SIG-M5 (cell line): ENCODE measurements around the gene KRT73.

ENCODE experiments used
- DNase-seq: peaks from one replicate; lab custom pipeline; 2025; lab: John Stamatoyannopoulos, UW

Gene KRT73

DNA sequence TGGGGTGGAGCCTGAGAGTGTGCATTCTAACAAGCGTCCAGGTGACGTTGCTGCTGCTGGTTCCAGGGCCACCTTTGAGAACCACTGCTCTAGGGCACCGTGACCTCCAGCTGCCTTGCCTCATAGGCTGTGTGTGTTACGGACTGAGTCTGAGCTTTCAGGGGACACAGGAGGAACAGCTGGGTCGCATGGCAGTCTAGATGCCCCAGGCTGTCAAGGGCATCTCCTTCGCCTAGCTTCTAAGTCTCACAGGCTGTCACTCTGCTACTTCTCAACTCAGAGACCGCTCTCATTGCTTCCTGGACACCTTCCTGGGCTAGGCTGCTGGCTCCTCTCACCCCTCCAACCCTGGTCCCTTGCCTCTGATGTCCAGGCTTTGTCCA is 965 bp downstream of the KRT73 start:
- no peak for DNase-seq

DNA sequence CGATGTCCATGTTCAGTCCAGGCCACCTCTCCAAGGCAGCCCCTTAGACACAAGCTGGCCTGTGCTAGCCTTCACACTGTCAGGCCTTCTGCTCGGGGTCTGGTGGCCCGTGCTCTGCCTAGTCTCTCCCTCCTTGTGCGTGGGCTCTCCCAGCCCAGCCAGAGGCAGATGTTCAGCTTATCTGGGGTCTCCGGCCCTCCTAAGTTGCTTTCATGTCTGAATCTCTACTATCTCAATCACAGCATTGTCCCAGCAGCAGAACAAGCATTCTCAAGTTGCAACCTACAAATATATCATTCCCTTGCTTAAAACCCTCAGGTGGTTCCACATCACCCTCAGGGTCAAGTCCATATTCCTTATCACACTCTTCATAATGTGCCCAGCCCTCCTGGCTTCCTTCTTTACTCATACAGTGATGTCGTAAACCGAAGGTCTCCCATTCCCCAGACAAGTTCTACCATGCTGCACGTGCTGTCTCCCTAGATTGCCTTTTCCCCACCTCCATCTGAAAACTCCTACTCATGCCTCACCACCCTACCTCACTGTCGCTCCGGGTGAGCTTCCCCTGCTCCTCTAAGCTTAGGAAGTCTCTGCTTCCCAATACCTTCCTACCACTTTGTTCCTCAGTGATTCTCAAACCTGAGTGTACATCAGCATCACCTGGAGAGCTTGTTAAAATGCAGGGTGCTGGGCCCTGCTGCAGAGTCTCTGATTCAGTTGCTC is 1.5 kb downstream of the KRT73 start:
- DNase-seq = no peak

DNA sequence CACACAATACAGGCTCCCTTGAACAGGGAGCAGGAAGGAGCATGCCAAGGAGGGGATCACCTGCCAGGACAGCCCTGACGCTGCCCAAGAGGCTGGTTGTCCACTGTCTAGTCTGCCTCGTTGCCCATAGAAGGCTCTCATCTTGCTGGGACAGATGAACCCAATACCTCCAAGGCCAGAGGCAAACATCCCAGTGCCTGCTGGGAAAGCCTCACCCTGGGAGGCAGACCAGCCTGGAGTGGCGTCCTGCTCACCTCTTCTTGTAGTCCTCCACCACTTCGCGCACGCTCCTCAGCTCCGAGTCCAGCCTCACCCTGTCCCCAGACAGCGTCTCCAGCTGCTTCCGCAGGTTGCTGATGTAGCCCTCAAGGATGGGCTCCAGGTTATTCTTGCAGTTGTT is 2.4 kb downstream of the KRT73 start:
- no peak for DNase-seq

DNA sequence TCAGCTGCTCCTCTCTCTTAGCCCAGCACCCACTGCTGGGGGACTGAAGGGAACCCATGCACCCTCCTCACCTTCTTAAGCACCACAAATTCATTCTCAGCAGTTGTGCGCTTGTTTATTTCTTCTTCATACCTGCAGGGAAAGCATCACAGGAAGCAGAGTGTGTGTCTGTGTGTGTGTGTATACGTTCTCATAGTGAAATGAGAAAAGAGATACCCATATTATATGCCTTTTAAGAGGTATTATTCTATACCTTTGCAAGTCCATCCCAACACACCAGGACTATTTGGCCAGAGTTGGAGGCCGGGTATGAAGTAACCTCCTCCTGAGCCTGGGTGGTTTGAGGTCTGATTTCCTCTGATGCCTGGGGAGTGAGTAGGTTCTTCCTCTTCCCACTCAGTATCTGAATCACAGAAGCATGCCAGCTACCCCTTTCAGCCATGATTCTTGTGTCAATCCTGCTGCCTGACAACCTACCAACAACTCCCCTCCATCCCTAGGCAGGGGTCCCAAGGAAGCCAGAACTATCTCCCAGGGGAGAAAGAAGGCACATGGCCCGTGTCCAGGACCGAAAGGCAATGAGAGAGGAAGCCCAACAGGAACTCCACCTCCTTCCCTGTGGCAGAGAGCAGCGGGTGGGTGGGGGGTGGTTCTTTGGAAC is 3.0 kb downstream of the KRT73 start:
- no peak for DNase-seq

DNA sequence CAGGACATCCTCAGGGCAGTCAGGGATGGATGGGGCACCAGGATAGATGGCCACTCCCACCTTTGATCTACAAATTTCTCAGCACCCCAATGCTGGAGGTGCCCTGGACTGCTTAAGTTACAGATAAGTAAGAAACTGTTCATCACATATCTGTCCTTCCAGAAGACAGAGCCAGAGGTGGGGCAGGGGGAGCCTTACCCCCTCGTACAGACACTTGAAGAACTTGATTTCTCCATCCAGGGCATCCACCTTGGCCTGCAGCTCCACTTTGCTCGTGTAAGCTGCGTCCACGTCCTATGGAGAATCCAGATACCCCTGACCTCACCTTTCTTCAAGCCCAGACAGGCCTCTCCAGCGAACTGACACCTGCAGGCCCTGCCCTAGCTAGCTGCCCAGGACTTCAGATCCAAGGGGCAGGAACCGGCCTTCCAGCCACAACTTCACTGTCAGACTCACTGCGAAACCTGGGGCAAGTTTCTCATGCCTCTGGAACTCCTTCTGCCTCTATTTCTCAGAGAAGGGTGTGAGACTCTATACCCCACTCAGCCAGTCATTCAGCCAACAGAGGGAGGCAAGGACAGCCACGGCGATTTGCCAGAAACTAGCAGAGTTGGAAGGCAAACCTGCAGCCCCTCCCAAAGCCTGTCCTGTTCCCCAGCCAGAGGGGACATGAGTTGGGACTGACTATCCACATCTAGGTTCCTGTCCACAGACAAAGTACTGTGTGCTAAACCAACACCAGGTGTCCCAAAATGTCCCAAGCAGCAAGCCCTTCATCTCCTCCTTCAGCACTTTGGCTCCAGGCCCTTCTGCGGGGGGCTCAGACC is 3.8 kb downstream of the KRT73 start:
- DNase-seq = no peak

DNA sequence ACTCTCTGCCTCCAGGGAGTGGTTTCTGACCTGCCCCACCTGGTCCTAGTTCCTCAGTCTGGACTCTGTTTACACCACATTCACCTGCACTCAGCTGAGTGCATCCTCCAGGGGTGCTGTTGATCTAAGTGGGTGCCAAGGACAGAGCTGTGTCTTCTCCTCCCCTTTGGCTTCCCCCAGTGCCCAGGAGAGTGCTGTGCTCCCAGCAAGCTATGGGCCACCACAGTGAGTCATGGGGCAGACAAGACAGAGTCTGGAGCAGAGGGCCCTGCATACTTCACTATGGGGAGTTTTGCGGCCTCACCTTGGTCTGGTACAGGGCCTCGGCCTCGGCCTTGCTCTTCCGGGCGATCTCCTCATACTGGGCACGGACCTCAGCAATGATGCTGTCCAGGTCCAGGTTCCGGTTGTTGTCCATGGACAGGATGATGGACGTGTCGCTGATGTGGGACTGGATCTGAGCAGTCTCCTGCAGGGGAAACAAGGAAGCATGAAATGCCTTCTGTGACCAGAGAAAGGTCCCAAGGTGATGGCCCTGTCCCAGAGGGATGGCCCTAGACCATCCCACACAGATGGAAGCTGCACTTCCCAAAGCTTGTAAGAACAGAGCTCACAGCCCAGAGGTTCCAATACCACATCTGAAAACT is 4.9 kb downstream of the KRT73 start:
- no peak for DNase-seq

DNA sequence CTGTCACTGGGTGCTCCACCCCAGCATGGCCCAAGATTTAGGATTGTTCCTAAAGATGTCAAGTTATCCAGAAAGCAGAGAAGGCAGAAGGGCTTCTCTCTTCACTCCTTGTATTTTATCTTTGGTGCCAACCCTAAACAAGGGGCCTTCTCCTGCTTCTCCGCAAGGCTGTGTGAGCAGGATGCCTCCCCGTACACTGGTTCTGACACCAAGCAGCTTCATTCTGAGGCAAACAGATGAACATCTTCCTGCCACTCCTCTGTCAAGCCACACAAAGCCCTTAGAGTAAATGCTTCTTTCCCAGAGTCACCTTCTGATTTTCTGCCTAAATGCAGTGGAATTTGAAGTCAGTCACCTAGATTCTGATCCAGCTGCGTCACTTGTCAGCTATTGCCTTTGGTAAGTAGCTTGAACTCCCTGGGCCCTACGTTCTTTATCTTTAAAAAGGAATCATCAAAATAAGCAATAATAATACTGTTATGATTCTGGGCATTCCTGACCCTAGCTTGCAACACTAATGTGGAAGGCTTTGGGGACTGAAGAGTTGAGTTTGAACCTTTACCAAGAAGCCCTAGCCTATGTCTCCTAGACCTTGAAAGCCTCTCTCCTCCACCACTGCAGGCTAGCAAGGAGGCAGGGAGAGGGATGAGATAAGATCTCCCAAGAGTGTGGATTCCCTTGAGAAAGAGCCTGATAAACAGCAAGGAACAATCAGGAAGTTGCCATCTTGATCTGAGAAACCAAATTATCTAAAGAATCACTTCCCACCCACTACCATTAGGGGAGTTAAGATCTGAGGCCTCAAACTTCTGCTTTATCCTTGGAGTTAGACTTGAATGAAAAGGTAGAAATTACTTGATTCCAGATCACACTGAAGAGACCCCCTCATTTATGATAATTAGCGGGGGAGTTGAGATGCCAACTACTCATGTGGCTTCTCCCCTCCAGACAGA is 5.7 kb downstream of the KRT73 start:
- DNase-seq = no peak

DNA sequence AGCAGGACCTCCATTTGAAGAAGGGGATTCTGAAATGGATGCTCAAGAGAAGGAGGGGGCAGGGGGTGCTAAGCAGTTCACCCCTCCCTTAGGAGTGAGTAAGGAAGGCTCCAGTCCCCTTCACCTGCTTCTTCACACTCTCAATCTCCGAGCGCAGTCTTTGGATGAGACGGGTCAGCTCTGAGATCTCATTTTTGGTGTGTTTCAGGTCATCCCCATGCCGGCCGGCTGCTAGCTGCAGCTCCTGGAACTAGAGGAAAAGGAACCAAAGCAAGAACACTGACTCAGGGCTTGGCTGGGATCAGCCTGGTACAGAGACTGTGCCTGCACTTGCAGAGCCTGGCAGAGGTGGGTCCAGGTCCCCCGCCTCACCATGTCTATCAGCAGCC is 7.3 kb downstream of the KRT73 start:
- DNase-seq = no peak

DNA sequence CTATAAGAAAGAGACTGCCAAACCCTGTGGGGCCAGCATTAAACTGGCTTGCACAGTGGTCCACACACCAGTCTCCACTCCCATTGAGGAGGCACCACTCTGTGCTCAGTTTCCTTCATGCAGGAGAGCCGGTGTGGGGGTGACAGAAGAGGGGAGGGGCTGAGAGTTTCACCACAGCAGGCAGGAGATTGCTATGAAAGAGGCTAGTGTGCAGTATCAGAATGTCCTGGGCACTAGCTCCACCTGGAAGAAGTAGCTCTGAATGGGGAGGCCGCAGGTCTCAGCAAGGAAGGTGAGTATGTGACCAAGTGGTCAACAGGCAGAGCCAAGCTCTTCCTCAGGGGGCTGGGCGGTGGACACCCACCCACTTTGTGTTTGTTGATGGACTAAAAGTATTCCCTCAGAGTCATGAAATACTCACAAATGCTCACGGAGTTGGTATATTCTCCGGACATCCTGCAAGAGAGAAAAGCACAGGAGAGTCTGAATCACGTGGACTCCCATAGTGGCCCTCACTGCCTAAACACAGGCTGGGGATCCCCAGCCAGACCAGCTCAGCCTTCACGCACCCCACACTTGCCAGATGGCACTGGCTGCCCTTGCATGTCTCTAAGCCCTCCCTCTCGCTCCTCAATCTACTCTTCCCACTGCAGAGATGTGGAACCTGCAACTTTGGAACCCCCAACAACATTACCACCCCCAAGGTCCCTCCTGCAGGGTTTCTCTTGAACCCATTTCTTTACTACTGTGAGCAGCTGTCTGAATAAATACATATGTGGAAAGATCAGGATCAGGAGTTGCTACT is 9.3 kb downstream of the KRT73 start:
- no peak for DNase-seq

DNA sequence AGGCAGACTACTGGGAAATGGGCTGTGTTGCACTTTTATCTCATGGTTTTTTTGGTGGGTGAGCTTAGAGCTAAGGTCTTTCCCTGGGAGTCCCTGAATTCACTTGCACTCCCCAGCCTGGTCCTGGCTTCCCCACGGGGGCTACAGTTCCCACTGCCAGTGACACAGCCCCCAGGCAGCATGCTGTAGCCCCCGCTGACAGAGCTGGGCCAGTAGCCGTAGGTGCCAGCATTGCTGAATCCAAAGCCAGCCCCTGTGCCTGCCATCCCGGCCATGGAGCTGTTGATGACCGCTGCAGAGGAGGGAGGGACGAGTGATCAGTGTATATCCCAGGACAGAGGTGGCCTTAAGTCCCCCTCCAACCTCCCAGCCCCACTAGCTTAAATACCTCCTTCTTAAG is 10.2 kb downstream of the KRT73 start:
- DNase-seq = no peak

DNA sequence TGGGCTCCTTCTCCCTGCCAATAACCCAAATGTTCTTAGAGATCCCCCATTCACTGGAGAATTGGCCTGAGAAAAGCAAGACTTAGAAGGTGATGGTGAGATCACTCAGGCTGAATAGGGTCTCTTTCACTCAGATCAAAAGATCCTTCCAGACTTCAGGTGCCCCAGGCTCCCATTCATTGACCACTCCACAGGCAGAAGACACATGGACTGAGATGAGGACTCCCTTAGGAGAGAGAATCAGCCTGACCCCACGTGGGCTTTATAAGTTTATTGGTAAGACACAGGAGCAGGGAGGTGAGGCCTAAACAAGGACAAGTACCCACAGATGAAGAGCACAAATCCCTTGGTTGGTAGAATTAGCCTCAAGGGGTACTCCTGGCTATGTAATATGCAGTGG is 11.0 kb downstream of the KRT73 start:
- no peak for DNase-seq

DNA sequence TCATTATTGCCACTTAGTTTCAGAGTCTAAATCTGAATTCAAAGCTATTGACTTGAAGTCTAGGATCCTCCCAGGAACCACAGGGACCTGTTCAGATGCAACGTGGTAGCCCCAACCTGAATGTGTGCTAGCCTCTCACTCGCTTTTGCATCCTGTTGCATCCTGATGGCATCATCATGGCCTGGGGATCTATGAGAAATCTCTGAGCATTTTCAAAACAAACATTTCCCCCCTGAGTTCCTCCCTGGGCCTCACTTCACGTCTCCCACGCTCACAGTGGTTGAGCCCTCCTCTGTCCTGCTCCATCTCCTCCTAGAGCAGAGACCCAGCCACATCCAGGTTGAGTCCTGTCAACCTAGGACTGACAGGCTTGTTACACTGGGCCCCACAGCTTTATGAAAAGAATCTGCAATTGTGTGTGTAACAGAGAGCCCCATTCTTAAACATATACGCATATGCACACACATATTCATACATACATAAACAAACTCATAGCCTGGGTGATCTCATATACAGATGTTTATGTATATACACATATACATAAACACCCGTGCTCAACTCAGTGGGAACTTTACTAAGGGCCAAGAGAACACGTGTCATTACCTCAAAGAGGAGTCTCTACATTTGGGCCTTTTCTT is 11.7 kb downstream of the KRT73 start:
- no peak for DNase-seq

DNA sequence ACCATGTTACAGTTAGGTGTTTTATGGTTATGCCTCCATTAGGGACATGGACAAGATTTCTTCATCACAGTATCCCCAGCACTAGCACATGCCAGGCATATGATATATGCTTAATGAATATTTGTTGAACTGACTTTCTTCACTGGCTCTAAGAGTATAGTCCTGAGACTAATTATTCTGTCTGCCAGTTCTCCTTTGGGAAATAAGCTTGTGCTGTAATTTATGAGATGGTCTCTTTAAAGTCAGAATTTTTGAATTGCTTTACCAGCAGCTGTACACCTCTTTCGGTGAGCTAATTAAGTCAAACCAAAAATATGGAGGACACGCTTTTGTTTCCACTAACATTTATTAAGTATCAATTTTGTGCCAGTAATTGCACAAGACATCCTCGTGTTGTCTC is 12.3 kb downstream of the KRT73 start:
- no peak for DNase-seq

DNA sequence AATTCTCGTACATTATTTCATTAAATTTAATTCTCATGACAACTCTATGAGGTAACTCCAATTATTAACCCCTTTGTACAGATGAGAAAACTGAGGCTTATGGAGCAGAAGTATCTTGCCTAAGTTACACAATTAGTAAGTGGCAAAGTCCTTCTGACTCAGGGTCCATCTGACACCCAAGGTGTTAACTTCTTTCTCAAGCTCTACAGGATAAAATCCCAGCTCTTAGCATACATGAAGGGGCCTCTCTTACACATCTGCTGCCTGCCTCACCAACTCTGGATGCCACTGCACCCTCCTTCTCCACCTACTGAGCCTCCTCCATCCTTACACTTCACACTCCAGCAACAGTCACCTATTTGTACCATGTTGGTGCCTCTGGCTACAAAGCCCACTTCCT is 12.8 kb downstream of the KRT73 start:
- DNase-seq = no peak

DNA sequence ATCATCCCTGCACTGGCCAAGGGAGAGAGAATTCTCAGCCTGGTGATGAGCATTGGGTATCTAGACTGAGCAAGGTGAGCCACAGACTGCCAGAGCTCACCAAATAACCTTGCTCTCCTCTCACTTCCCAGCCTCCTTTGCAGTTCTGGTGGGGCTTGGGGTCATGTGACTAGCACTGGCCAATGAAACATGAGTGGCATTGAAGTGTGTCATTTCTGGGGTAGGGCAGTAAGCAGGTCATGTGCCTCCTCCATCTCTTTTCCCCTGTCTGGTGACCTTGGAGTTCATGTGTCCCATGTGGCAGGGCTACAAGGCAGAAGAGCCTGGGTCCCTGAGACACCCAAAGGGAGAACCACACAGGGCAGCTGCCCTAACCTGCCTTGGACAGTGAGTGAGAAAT is 13.5 kb downstream of the KRT73 start:
- no peak for DNase-seq

DNA sequence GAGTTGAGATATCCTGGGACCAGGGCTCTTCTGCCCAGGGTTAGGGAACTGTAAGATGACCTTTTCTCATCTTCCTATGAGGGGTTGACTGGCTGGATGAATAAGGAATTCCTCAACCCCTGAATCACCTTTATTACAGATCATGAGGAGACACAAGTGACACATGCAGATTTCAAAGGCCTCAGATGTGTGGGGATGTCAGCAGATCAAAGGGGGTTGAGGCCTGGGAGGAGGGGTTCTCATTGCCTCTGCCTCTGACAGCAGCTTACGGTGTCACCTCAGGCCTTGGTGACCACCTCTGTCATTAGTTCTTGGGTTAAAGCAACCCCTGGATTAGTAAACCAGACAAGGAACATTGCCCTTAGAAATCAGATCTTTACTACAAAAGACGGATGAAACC is 15.0 kb downstream of the KRT73 start:
- DNase-seq = no peak

DNA sequence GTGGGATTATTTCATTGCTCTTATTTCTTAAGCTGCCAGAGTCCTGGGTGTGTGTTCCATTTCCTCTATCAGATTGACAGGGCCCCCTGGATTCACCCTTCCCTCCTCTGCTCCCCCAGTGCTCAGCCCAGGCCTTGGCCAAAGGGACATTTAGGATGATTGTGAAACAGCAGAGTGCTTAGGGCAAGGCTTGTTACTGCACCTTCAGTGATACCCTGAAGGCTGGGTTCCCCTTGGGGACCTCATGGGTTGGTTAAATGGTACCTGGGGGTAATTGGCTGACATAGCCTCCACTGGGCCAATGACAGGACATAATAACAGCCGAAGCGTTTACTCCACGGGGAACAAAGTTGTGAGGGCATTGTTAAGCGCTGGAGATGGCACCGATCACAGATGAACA is 15.8 kb downstream of the KRT73 start:
- no peak for DNase-seq

DNA sequence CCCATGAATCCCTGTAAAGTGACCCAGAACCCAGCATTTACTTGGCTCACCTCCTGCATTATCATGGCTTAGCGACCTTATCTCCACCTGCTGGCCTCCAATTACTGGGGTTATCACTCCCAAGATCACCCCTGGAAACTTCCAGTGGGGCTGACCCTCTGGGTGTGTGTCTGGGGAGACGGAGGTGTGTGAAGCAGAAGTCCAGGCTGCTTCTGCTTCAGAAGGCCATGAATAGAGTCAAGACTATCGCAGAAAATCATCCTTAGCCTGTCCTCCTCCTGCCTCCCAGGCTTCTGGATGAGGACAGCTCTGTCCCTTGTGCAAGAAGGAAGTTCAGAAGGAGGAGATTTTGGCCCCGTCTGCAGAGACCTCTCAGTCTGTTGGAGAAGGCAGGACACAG is 16.7 kb downstream of the KRT73 start:
- no peak for DNase-seq

DNA sequence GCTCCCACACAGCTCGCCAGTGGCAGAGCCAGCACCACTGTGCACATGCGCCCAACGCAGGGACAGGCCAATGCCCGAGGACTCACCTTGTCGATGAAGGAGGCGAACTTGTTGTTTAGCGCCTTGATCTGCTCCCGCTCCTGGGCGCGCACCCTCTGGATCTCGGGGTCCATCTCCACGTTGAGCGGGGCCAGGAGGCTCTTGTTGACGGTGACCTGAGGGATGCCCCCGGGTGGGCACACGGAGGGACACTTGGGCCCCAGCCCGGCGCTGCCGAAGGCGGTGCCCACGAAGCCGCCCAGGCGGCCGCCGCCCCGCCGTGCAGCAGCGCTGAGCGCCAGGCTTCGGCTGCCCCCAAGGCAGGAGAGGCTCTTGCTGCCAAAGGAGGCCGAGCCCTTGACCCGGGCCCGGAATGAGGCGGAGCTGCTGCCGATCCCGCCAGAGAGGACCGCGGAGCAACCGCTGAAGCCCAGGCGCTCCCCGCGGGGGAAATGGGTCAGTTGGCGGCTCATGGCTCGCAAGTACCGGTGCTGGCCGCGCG is 17.3 kb downstream of the KRT73 start, which contains the start of gene KRT72:
Gene KRT72 (minus strand): TSS at position 523 of the 541 bp plus-strand sequence. CDS start 11 bp downstream, at position 512.
- DNase-seq = no peak

DNA sequence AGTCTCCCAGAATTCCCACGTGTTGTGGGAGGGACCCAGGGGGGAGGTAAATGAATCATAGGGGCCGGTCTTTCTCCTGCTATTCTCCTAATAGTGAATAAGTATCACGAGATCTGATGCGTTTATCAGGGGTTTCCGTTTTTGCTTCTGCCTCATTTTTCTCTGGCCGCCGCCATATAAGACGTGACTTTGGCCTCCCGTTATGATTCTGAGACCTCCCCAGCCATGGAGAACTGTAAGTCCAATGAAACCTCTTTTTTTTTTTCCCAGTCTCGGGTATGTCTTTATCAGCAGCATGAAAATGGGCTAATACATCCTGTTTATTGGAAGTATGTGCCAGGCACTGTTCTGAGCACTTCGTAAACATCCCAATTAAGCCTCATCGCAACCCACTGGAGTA is 17.9 kb downstream of the KRT73 start:
- DNase-seq = no peak
